GM18517 (cell line): ENCODE data around the gene PRKD2.
"Not testable (repeated sequence)": the region's sequence is repeated elsewhere in the genome, so short reads cannot be mapped to it uniquely, and the experiment has no call there.

Experiments used
- ATAC-seq: cut with Tn5 transposase; IDR thresholded peaks from one replicate; pipeline ENCODE4 v1.9.1; 2021; ENCODE audit warnings: mild to moderate bottlenecking, moderate library complexity; ENCODE audit not compliant: unreplicated experiment

PRKD2 gene

DNA sequence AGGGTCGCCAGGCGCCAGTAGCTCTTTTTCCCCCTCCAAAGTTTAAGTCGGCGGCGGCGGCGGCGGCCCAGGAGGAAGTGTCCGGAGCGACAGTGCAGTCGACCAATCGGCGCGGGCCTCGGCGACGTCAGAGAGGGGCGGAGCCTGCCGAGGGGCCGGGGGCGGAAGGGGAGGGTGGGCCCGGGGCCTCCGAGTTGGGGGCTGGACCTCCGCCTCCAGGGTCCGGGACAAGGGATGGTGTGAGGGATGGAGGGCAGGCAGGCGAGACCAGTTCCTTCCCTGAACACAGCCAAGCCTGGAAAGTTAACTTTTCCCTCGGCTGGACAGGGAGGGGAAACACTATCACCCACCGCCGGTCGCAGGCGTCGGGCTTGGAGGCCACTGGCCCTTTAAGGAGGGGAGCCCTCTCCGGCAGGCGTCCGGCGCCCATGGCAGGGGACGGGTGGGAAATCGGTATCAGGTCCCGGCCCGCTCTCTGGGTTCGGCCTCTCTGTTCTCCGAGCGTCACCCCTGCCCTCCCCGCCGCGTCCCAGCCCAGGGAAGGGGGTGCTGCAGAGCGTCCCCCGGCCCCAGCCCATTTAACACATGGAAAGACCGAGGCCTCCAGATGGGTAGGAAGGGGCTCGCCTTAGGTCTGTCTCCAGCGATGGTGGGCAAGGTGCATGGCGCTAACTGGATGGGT lies at the start of gene PRKD2:
TSS of gene PRKD2 (minus strand) at position 81 of the 682 bp plus-strand sequence. CDS start 744 bp downstream, outside the sequence.
- no peak for ATAC-seq

DNA sequence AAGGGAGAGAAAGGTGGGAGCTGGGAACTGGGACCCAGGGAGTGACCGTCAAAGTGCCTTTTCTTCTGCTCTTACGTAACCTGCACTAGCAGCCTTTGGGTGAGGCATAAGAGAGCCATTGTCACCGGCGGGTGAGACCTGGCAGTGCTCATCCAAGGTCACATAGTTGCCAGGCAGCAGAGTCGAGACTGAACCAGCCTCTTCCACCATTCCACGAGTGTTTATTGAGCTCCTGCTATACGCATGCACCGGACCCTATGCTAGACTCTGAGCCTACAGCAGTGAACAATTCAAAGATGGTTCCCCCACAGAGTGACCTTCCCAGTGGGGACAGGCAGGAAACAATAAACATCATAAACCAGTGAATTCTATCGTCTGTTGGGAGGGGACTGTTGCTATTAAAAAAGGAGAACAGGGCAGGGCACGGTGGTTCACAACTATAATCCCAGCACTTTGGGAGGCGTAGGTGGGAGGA lies 47.9 kb upstream of the PRKD2 start:
- ATAC-seq, result no peak

DNA sequence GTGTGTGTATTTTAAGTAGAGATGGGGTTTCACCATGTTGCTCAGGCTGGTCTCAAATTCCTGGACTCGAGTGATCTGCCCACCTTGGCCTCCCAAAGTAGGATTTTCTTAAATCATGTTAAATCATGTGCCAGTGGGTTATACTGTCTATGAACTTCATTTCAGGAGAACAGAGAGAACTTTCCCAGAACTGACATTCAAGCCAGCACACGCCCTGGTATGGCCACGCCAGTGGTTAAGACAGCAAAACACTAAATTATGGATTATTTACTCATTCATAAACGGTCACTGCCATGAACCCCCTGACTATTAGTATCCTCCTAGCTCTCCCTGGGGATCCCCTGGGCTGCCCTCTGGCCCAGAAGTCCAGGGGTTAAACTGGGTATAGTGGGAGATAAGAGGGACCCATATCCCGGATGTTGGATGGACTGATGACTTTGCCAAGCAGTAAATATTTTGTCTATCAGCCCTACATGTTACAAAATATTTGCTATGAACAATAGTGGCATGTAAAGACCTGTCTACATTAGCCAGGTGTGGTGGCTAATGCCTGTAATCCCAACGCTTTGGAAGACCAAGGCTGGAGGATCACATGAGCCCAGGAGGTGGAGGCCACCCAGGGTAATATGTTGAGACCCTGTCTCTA lies 45.5 kb upstream of the PRKD2 start:
- ATAC-seq, result no peak

DNA sequence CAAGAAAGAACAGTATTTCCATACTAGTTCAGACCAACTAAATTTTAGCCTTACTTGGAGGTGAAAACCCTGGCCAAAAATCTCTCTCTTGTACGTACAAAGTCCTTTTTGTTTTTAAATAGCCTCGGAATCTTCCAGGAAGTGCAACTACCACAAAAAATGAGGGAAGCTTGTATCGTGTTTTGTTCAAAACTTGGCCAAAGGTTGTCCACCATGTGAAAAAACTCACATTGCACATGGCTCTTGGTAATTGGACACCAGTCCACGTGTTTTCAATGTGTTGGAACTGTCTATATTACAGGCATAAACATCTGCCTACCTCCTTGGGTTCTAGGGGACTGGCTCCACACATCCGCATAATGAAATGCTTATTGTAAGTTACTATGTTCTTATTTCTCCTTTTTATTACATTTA lies 44.5 kb upstream of the PRKD2 start:
- no peak for ATAC-seq

DNA sequence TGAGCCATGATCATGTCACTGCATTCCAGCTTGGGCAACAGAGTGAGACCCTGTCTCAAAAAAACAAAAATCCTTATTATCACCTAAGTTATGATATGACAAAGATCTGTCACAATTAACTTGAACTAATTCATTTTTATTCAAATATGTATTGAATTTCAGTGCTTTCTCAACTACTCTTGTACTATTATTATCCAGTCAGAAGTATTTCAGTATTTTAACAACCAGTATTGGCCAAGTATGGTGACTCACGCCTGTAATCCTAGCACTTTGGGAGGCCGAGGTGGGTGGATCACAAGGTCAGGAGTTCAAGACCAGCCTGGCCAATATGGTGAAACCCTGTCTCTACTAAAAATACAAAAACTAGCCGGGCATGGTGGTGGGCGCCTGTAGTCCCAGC lies 44.0 kb upstream of the PRKD2 start:
- ATAC-seq, result not testable (repeated sequence)

DNA sequence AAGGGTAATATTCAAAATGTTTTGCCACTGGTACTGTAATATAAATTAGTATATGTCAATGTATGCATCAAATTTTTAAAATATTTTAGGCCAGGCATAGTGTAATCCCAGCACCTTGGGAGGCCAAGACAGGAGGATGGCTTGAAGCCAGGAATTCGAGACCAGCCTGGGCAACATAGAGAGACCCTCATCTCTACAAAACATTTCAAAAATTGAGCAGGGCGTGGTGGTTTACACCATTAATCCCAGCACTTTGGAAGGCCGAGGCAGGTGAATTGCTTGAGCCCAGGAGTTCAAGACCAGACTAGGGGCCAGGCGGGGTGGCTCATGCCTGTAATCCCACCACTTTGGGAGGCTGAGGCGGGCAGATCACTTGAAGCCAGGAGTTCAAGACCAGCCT lies 43.4 kb upstream of the PRKD2 start:
- ATAC-seq, result no peak

DNA sequence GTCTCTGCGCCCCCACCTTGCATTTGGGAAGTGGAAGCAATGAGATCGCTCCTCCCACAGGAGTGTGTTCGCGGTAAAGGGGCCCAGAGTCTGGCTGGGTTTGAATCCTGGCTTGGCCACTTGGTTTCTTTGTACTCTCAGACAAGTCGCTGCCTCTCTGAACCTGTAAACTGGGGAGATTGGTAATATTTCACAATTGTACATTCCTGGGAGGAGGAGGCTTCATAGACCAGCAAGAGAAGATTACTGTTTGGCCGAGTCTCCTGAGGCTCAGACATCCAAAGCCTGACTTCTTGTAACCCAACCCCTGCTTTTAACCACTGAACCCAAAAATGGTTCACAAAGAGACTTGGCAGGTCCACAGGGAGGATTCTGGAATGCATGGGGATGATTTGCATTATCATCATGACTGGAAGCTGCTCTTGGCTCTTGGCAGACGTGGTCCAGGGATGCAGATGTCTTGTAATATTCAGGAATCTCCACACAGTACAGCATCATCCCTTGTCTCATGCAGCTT lies 43.0 kb upstream of the PRKD2 start:
- ATAC-seq, result no peak

DNA sequence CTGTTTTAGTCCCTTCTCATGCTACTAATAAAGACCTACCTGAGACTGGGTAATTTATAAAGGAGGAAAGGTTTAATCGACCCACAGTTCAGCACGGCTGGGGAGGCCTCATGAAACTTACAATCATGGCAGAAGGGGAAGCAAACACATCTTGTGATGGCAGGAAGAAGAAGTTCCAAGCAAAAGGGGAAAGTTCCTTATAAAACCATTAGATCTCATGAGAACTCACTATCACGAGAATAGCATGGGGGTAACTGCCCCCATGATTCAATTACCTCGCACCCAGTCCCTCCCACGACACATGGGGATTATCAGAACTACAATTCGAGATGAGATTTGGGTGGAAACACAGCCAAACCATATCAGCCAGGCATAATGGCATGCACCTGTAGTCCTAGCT lies 42.3 kb upstream of the PRKD2 start:
- ATAC-seq, result no peak

DNA sequence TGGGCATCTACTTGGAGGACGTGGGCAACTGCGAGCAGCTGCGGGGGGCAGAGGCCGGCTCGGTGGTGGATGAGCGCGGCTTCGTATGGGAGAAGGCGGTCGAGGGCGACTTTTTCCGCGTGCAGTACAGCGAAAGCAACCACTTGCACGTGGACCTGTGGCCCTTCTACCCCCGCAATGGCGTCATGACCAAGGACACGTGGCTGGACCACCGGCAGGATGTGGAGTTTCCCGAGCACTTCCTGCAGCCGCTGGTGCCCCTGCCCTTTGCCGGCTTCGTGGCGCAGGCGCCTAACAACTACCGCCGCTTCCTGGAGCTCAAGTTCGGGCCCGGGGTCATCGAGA lies 39.6 kb upstream of the PRKD2 start:
- no peak for ATAC-seq

DNA sequence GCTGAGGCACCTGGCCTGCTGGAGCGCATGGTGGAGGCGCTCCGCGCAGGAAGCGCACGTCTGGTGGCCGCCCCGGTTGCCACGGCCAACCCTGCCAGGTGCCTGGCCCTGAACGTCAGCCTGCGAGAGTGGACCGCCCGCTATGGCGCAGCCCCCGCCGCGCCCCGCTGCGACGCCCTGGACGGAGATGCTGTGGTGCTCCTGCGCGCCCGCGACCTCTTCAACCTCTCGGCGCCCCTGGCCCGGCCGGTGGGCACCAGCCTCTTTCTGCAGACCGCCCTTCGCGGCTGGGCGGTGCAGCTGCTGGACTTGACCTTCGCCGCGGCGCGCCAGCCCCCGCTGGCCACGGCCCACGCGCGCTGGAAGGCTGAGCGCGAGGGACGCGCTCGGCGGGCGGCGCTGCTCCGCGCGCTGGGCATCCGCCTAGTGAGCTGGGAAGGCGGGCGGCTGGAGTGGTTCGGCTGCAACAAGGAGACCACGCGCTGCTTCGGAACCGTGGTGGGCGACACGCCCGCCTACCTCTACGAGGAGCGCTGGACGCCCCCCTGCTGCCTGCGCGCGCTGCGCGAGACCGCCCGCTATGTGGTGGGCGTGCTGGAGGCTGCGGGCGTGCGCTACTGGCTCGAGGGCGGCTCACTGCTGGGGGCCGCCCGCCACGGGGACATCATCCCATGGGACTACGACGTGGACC lies 39.1 kb upstream of the PRKD2 start:
- ATAC-seq, result no peak

DNA sequence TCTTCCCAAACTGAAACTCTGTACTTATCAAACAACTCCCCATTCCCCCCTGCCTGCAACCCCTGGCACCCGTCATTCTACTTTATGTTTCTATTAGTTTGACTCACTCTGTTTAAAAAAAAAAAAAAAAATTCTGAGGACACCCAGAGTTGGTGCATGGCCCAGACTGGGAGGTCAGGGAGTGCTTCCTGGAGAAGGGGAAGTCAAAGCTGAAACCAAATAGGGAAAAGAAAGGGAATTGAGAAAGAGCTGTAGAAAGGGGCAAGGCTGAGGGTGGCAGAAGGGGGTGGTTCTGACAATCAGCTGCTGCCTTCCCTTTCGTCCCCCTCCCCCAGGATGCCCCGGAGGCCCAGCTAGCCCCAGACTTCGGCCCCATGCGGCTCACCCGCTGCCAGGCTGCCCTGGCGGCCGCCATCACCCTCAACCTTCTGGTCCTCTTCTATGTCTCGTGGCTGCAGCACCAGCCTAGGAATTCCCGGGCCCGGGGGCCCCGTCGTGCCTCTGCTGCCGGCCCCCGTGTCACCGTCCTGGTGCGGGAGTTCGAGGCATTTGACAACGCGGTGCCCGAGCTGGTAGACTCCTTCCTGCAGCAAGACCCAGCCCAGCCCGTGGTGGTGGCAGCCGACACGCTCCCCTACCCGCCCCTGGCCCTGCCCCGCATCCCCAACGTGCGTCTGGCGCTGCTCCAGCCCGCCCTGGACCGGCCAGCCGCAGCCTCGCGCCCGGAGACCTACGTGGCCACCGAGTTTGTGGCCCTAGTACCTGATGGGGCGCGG lies 38.4 kb upstream of the PRKD2 start:
- no peak for ATAC-seq

DNA sequence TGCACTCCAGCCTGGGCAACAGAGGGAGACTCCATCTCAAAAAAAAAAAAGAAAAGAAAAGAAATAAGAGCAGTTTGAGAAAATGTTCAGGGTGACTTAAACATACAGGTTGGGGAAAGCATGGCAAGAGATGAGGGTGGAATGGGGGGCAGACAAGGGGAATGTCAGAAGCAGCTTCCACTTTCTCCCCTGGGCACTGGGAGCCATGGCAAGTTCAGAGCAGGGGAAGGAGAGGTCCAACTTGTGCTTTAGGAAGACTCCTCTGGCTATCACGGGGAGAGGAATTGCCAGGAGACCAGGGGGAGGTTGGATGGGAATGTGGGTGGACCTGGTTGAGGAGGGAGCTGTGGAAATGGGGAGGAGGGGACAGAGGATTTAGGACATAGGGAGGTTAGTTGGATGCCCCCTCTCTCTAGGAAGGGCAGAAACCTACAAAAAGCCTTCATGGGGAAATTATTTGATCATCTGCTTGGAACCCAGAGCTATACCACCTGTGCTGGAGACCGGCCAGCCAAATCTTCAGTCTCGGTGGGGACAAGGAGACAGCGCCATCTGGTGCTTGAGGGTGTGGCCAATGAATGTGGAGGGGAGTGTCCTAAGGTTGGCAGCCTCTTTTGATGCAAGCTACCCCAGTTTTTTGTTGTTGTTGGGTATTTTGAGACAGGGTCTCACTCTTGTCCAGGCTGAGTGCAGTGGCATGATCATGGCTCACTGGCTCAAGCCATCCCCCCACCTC lies 36.7 kb upstream of the PRKD2 start:
- ATAC-seq, result no peak

DNA sequence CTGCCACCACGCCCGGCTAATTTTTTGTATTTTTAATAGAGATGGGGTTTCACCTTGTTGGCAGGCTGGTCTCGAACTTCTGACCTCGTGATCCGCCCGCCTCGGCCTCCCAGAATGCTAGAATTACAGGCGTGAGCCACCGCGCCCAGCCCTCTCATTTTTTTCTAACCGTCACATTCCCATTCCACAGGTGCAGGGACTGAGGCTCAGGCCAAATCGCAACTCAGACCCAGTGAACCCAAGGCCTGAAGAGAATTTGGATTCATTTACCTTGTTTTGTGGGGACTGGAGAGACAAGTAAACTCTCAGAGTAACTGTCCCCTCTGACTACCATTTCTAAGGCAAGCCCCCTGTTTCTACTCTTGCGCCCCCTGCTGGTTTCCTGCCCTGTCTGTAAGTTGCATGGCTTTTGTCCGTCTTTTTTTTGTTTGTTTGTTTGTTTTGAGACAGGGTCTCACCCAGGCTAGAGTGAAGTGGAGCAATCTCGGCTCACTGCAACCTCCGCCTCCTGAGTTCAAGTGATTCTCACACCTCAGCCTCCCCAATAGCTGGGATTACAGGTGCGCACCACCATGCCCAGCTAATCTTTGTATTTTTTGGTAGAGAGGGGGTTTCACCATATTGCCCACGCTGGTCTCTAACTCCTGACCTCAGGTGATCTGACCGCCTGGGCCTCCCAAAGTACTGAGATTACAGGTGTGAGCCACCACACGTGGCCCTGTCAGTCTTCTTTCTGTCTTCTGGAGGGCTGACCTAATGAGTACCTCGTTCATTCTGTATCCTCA lies 31.6 kb upstream of the PRKD2 start:
- ATAC-seq, result no peak

DNA sequence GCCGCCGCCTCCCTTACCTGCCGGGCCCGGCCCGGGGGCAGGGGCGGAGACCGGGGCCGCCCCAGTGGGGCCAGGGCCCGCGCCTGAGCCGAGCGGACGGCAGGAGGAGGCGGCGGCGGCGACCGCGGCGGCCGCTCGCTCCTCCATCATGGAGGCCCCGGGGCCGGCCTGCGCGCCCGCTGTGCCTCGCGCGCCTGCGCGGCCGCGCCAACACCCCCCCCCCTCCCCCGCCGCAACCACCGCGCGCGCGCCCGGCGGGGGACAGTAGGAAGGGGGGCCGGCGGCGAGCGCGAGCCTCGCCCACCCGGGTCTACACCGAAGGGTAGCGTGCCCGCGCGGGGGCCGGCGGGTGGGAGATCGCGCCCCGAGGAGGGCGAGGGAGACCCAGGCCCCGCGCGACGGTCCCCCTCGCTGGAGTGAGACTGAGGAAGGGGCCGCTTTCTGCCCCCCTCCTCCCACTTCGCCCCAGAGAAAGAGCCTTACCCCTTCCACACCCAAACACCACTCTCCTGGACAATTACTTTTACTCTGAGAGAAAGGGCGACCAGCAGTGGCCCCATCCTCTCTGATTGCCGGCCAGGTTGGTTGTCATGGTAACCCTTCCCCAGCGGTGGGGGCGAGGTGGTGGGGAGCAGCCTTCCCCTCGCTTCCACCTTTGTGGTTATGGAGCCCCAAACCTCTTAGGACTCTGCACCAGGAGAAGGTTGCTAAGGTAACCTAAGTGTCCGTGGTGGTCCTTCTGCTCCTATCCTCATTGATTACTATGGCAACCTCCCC lies 29.6 kb upstream of the PRKD2 start, which contains the start of gene STRN4:
TSS of gene STRN4 (minus strand) at position 170 of the 777 bp plus-strand sequence. CDS start at position 150, 20 bp downstream.
- no peak for ATAC-seq

DNA sequence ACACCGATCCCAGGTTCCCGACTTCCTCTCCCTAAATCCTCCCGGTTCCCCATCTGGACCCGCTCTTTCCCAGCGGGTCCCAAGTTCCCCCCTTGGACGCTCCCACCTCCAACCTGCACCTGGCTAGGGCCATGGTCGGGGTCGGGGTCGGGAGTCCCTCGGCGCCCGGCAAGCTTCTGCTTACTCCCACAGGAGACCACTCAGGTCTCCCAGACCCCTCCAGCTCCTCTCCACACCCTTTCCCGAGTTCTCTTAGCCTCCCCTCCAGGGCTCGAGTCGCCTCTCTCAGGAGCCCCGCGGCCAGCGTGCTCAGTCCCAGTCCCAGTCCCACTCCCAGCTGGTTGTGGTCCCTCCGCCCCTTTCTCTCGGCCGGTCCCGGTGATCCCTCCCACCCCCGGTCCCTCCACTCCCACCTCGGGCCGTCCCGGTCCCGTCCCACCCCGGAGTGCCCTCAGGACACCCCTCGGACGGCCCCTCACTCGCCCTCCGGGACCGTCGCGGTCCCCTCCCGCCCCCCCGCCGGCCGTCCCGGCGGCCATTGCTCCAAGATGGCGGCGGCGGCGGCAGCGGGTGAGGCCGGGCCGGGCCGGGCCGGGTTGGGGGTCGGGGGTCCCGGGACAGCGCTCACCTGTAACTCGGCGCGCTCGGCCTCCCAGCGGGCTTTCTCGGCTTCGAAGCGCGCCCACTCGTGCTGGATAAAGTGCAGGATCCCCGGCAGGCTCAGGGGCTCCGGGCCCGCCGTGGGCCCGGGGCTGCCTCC lies 28.8 kb upstream of the PRKD2 start, which contains the start of gene FKRP:
TSS of gene FKRP (plus strand) at position 537 of the 760 bp plus-strand sequence. CDS start 9,394 bp downstream, outside the sequence.
- no peak for ATAC-seq

DNA sequence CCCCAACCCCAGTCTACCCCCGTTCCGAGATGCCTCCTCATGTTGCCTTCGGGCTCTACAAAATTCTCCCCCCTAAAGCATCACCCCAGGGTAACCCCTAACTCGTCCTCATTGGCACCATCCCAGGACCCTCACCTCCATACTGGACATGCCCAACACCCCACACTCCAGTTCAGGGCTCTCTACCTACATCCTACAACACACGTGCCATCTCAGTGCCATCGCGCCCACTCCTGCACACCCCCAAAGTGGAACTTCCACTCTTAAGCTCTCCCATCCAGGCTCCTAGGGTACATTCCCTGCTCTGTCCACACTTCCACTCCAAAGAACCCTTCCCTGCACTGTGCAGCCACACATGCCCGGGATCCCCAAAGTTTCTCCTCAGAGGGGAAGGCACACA lies 28.1 kb upstream of the PRKD2 start:
- no peak for ATAC-seq

DNA sequence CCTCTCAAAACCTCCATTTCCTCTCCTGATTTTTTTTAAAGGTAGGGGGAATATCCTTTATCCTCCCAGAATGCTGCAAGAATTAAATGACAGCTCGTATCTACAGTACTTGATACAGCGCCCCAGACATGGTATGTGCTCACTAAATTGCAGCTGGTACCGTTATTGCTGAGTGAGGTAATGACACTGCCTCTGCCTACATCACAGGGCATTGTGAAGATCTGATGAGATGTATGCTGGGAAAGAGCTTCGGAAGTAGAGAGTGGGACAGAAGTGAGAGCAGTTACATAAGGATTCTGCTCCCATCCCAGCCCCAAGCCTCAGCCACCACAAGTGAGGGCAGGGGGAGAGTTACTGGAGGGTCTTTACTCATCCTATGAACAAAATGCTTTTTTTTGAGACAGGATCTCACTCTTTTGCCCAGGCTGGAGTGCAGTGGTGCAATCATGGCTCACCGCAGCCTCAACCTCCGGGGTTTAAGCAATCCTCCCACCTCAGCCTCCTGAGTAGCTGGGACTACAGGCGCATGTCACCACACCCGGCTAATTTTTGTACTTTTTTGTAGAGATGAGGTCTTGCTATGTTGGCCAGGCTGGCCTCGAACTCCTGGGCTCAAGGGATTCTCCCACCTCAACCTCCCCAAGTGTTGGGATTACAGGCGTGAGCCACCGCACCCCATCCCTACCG lies 27.2 kb upstream of the PRKD2 start:
- no peak for ATAC-seq
